Neural cell (in vitro differentiated cells): ENCODE data around the gene AGTPBP1.

Experiments
- EP300 ChIP-seq: fragments of 450-650 bp; conservative IDR thresholded peaks from 2 replicates; pipeline ENCODE4 v1.6.1; 2014; ENCODE audit warnings: antibody characterized with exemption, mild to moderate bottlenecking, moderate library complexity; ENCODE audit not compliant: poor library complexity, severe bottlenecking
- EZH2 ChIP-seq: fragments of 200-600, 300-800 bp; shearing (Covaris generic), sonication (generic); IDR thresholded peaks from 2 replicates; pipeline ENCODE4 v1.6.1; 2014; ENCODE audit warnings: antibody characterized with exemption, low read length, borderline replicate concordance, mild to moderate bottlenecking; ENCODE audit not compliant: insufficient read depth, poor library complexity, severe bottlenecking
- MXI1 ChIP-seq: fragments of 450-650 bp; conservative IDR thresholded peaks from 2 replicates; pipeline ENCODE4 v1.6.1; 2014; ENCODE audit warnings: antibody characterized with exemption, mild to moderate bottlenecking; ENCODE audit not compliant: poor library complexity, severe bottlenecking
- POLR2AphosphoS5 ChIP-seq: IDR thresholded peaks from 2 replicates; pipeline ENCODE4 v1.6.1; 2012
- RAD21 ChIP-seq: fragments of 450-650 bp; conservative IDR thresholded peaks from 2 replicates; pipeline ENCODE4 v1.6.1; 2014; ENCODE audit warnings: antibody characterized with exemption, mild to moderate bottlenecking, moderate library complexity
- SMC3 ChIP-seq: fragments of 450-650 bp; conservative IDR thresholded peaks from 2 replicates; pipeline ENCODE4 v1.6.1; 2014; ENCODE audit warnings: antibody characterized with exemption, mild to moderate bottlenecking, moderate library complexity; ENCODE audit not compliant: poor library complexity
- TAF1 ChIP-seq: IDR thresholded peaks from 2 replicates; pipeline ENCODE4 v1.6.1; 2012; ENCODE audit warnings: low read depth
- TF ChIP-seq, protein P1 (sequence below): fragments of 450-650 bp; IDR thresholded peaks from 2 replicates; pipeline ENCODE4 v1.5.1; 2014; ENCODE audit warnings: antibody characterized with exemption, mild to moderate bottlenecking, moderate library complexity; ENCODE audit not compliant: poor library complexity, severe bottlenecking
- TF ChIP-seq, protein P2 (sequence below): IDR thresholded peaks from 2 replicates; pipeline ENCODE4 v1.6.1; 2012; ENCODE audit warnings: borderline replicate concordance

DNA sequence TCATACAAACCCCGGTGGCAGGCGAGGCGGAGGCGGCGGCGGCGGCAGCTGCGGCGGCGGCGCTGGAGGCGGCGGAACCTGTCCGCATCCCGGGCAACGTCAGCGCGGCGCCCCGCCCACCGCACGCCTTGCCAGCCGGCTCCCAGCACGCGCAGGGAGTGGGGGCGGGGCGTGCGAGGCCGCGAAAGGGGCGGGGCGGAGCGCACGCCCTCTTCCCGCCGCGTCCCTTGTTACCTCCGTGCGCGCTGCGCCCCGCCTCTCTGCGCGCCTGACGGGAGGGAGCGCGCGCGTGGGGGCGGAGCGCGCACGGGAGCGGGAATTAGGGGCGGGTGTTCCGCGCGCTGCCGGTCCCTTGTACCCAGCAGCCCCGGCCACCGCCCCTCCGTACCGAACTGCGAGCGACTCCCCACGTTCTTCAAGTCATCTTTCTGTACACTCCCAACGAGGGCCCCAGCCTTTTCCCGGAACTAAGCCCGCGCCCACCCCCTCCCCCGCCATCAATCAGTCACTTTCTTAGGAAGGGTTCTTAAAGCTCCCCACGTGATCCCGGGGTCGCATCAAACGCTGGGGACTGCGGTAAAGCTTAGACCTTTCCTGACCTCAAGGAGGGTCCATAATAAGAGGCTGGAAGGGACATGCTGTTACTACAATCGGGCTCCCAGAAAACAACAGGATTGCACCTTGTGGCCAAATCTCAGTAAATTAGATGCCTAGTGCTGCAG is at the start of gene AGTPBP1:
- TF ChIP-seq, protein P1, sequence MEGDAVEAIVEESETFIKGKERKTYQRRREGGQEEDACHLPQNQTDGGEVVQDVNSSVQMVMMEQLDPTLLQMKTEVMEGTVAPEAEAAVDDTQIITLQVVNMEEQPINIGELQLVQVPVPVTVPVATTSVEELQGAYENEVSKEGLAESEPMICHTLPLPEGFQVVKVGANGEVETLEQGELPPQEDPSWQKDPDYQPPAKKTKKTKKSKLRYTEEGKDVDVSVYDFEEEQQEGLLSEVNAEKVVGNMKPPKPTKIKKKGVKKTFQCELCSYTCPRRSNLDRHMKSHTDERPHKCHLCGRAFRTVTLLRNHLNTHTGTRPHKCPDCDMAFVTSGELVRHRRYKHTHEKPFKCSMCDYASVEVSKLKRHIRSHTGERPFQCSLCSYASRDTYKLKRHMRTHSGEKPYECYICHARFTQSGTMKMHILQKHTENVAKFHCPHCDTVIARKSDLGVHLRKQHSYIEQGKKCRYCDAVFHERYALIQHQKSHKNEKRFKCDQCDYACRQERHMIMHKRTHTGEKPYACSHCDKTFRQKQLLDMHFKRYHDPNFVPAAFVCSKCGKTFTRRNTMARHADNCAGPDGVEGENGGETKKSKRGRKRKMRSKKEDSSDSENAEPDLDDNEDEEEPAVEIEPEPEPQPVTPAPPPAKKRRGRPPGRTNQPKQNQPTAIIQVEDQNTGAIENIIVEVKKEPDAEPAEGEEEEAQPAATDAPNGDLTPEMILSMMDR = no peak
- TF ChIP-seq TAF1 = no peak
- no peak for TF ChIP-seq EZH2
- peak; percentile 78 for TF ChIP-seq MXI1
- TF ChIP-seq RAD21 = no peak
- TF ChIP-seq SMC3 = no peak
- peak; percentile 78 for TF ChIP-seq POLR2AphosphoS5
- peak; percentile 72 for TF ChIP-seq EP300
- TF ChIP-seq, protein P2, sequence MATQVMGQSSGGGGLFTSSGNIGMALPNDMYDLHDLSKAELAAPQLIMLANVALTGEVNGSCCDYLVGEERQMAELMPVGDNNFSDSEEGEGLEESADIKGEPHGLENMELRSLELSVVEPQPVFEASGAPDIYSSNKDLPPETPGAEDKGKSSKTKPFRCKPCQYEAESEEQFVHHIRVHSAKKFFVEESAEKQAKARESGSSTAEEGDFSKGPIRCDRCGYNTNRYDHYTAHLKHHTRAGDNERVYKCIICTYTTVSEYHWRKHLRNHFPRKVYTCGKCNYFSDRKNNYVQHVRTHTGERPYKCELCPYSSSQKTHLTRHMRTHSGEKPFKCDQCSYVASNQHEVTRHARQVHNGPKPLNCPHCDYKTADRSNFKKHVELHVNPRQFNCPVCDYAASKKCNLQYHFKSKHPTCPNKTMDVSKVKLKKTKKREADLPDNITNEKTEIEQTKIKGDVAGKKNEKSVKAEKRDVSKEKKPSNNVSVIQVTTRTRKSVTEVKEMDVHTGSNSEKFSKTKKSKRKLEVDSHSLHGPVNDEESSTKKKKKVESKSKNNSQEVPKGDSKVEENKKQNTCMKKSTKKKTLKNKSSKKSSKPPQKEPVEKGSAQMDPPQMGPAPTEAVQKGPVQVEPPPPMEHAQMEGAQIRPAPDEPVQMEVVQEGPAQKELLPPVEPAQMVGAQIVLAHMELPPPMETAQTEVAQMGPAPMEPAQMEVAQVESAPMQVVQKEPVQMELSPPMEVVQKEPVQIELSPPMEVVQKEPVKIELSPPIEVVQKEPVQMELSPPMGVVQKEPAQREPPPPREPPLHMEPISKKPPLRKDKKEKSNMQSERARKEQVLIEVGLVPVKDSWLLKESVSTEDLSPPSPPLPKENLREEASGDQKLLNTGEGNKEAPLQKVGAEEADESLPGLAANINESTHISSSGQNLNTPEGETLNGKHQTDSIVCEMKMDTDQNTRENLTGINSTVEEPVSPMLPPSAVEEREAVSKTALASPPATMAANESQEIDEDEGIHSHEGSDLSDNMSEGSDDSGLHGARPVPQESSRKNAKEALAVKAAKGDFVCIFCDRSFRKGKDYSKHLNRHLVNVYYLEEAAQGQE = peak; percentile 18
